ENCODE data around the gene APOLD1. TPM values are rescaled to one million over a fixed set of nuclear protein-coding genes. Genes with fewer than 3 reads are reported as not detected.

APOLD1 gene
- total RNA-seq, 1 donor from 2014 or later = 10.5 TPM

DNA sequence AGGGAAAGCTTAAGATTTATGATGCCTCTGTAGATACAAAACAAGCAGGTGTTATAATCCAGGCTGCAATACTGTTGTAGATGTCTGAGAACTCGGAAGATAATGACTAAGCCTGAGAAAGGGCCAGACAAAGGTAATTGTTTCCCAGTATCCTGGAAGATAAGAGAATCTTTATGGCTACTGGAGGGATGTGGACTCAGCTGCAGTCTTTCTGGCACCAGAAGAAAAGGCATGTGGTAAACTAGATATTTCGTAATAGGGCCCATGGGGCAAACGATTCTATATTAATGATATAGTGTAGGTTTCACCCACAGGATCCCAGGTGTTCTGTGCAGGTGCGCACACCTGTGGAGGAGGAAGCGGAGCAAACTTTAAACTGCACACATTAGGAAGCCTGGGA, 9.2 kb upstream of the APOLD1 start:
- no peaks in the 10 kb centered on the region for H3K36me3 Mint-ChIP-seq (ENCODE audit: unreplicated experiment)
- no peaks in the 10 kb centered on the region for H3K27me3 Mint-ChIP-seq (ENCODE audit: unreplicated experiment)
- no peak overlapping the region for H3K27ac Mint-ChIP-seq (ENCODE audit: unreplicated experiment)
- TF ChIP-seq, protein P1, sequence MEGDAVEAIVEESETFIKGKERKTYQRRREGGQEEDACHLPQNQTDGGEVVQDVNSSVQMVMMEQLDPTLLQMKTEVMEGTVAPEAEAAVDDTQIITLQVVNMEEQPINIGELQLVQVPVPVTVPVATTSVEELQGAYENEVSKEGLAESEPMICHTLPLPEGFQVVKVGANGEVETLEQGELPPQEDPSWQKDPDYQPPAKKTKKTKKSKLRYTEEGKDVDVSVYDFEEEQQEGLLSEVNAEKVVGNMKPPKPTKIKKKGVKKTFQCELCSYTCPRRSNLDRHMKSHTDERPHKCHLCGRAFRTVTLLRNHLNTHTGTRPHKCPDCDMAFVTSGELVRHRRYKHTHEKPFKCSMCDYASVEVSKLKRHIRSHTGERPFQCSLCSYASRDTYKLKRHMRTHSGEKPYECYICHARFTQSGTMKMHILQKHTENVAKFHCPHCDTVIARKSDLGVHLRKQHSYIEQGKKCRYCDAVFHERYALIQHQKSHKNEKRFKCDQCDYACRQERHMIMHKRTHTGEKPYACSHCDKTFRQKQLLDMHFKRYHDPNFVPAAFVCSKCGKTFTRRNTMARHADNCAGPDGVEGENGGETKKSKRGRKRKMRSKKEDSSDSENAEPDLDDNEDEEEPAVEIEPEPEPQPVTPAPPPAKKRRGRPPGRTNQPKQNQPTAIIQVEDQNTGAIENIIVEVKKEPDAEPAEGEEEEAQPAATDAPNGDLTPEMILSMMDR (IDR thresholded peaks at IDR 0.05) = no peak
- H3K4me3 Mint-ChIP-seq (ENCODE audit: unreplicated experiment) = no peak overlapping the region
- DNase-seq (ENCODE audit: extremely low spot score, unreplicated experiment) = no peak
- peaks cover 21% of the 10 kb centered on the region for H3K4me1 Mint-ChIP-seq (ENCODE audit: unreplicated experiment)
- H3K9me3 Mint-ChIP-seq (ENCODE audit: unreplicated experiment) = no peaks in the 10 kb centered on the region

DNA sequence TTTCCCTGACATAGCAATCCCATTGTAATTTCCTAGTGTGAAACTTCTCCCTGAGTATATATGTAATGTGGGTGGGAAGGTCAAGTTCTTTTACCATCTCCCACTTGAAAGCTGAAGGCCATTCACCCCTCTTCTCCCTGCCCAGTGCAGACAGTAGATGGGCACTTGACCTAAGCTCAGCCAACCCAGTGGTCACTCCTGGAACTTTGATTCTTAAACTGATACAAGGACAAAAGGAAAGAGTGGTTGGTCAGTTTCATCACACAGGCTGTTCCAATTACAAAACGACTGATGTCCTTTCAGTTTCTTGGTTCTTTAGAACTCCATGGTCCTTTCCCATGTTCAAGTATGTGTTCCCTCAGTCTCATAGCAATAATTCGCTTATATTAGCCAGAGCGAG, 8.4 kb upstream of the APOLD1 start:
- no peaks in the 10 kb centered on the region for H3K36me3 Mint-ChIP-seq (ENCODE audit: unreplicated experiment)
- H3K4me3 Mint-ChIP-seq (ENCODE audit: unreplicated experiment) = no peak overlapping the region
- H3K27me3 Mint-ChIP-seq (ENCODE audit: unreplicated experiment) = no peaks in the 10 kb centered on the region
- H3K4me1 Mint-ChIP-seq (ENCODE audit: unreplicated experiment) = peaks cover 21% of the 10 kb centered on the region
- H3K9me3 Mint-ChIP-seq (ENCODE audit: unreplicated experiment) = no peaks in the 10 kb centered on the region
- no peak overlapping the region for H3K27ac Mint-ChIP-seq (ENCODE audit: unreplicated experiment)
- no peak for DNase-seq (ENCODE audit: extremely low spot score, unreplicated experiment)
- TF ChIP-seq, protein P1 (IDR thresholded peaks at IDR 0.05) = no peak

DNA sequence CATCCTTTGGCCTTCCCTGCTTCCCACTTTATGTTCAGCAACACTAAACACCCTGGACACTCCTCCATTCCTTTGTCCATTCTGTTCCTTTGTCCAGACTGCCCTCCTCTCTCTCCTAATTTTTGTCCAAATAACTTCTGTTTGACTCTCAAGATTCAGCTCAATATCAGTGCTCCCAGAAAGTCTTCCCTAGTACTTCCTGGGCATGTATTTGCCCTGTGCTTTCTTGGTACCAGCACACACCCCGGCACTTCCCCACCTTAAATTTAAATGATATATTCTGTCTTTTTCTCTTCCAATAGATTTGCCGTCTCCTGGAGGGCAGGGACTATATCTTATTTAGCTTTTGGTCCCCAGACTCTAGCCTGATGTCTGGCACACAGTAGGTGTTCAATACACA, 6.5 kb upstream of the APOLD1 start:
- no peak for DNase-seq (ENCODE audit: extremely low spot score, unreplicated experiment)
- Mint-ChIP-seq H3K27ac (ENCODE audit: unreplicated experiment) (peak overlapping the region; percentile 83), H3K9me3 (ENCODE audit: unreplicated experiment) (no peaks in the 10 kb centered on the region), H3K27me3 (ENCODE audit: unreplicated experiment) (no peaks in the 10 kb centered on the region), H3K4me3 (ENCODE audit: unreplicated experiment) (no peak overlapping the region), H3K36me3 (ENCODE audit: unreplicated experiment) (no peaks in the 10 kb centered on the region), H3K4me1 (ENCODE audit: unreplicated experiment) (peaks cover 22% of the 10 kb centered on the region)
- TF ChIP-seq, protein P1 (IDR thresholded peaks at IDR 0.05) = no peak

DNA sequence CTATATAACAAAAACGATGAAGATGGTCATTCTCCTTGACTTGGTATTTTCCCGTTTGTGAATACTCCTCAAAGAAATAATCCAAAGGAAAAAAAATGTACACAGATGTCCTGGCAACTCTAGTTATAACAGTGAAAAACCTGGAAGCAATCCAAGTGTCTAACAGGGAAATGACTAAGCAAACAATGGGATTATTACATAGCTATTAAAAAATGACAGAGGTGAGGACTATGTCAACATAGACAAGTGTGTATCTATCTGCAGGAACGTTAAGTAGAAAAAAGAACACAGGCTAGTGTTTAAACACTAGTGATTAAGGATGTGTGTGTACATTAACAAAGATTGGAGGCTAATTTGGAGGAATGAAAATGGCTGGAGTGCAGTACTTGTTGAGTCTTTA, 5.9 kb upstream of the APOLD1 start:
- DNase-seq (ENCODE audit: extremely low spot score, unreplicated experiment) = no peak
- H3K9me3 Mint-ChIP-seq (ENCODE audit: unreplicated experiment) = no peaks in the 10 kb centered on the region
- H3K36me3 Mint-ChIP-seq (ENCODE audit: unreplicated experiment) = no peaks in the 10 kb centered on the region
- H3K4me1 Mint-ChIP-seq (ENCODE audit: unreplicated experiment) = peaks cover 28% of the 10 kb centered on the region
- TF ChIP-seq, protein P1 (IDR thresholded peaks at IDR 0.05) = no peak
- no peak overlapping the region for H3K4me3 Mint-ChIP-seq (ENCODE audit: unreplicated experiment)
- no peaks in the 10 kb centered on the region for H3K27me3 Mint-ChIP-seq (ENCODE audit: unreplicated experiment)
- H3K27ac Mint-ChIP-seq (ENCODE audit: unreplicated experiment) = peak overlapping the region; percentile 83

DNA sequence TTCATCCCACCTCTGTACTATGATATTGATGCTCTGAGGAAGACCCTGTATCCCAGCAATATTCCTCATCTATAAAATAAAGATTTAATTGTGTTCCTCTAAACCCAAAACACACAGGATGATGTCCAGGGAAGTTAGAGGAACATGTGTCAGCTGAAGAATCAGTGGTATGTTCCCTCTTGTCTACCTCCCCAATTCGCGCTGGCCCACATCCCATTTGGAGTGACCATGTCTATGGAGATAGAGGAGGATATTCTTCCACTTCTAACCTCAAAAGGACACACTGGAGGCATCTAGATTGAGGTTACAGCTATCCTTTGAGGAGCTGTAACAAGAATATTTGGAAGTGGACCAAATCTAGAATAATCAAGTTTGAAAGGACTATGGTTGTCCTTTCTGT, 1.3 kb upstream of the APOLD1 start:
- peak overlapping the region; percentile 99 for H3K27ac Mint-ChIP-seq (ENCODE audit: unreplicated experiment)
- no peaks in the 10 kb centered on the region for H3K27me3 Mint-ChIP-seq (ENCODE audit: unreplicated experiment)
- H3K4me1 Mint-ChIP-seq (ENCODE audit: unreplicated experiment) = peaks cover 51% of the 10 kb centered on the region
- DNase-seq (ENCODE audit: extremely low spot score, unreplicated experiment) = no peak
- no peaks in the 10 kb centered on the region for H3K36me3 Mint-ChIP-seq (ENCODE audit: unreplicated experiment)
- H3K4me3 Mint-ChIP-seq (ENCODE audit: unreplicated experiment) = no peak overlapping the region
- TF ChIP-seq, protein P1 (IDR thresholded peaks at IDR 0.05) = no peak
- no peaks in the 10 kb centered on the region for H3K9me3 Mint-ChIP-seq (ENCODE audit: unreplicated experiment)

All from osteocyte (in vitro differentiated cells).